ENCODE data around the gene CRX.
A peak's percentile ranks its signal among the peaks of the same experiment; 100 is the strongest.
"Not testable (repeated sequence)": the region's sequence is repeated elsewhere in the genome, so short reads cannot be mapped to it uniquely, and the experiment has no call there.

The CRX gene

DNA sequence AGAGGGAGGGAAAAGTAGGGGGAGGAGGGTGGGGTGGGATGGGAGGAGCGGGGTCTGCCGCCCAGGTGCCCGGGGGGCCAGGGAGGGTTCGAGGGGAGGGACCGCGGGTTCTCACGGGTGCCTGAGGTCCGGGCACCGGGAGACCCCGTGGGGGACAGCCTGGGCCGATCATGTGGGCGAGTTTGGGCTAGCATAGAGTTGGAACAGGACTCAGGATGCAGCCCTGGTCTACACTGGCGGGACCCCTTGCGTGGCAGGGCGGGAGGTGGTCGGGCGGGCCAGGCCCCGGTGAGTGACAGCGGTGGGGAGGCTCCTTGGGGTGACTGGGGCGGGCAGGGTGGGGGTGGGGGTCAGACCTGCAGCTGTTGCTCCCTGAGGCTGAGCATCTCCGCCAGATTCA lies 18.6 kb upstream of the CRX start:
- not testable (repeated sequence) for H3K27ac ChIP-seq (ENCODE audit: insufficient read depth, low read length, poor library complexity, severe bottlenecking); H3K4me3 ChIP-seq (ENCODE audit: insufficient read depth, low read depth, low read length, poor library complexity, severe bottlenecking); H3K4me1 ChIP-seq (ENCODE audit: control insufficient read depth, insufficient read depth, low read length, poor library complexity, severe bottlenecking); H3K36me3 ChIP-seq (ENCODE audit: control insufficient read depth, insufficient read depth, low read length); H3K9me3 ChIP-seq (ENCODE audit: control insufficient read depth, low read length); H3K27me3 ChIP-seq (replicated peaks; ENCODE audit: control insufficient read depth, insufficient read depth, low read length, poor library complexity, severe bottlenecking); DNase-seq

DNA sequence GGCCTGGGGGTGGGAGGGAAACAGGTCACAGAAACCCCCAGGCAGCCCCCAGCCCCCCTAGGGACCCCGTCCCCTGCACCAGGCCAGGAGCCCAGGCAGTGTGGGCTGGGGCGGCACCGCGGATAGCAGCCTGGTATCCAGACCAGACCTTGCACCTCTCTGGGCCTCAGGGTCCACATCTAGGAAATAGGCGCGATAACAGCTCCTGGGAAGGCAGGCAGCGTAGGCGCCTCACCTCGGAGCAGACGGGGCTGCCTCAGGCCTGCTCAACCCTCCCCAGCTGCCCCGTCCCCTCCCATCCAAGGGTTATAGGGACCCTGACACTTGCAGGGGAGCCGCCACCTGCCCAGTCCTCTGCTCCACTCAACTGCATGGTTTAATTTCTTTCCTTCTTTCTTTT lies 18.1 kb upstream of the CRX start:
- not testable (repeated sequence) for H3K4me1 ChIP-seq (ENCODE audit: control insufficient read depth, insufficient read depth, low read length, poor library complexity, severe bottlenecking); H3K4me3 ChIP-seq (ENCODE audit: insufficient read depth, low read depth, low read length, poor library complexity, severe bottlenecking); H3K9me3 ChIP-seq (ENCODE audit: control insufficient read depth, low read length); H3K27me3 ChIP-seq (replicated peaks; ENCODE audit: control insufficient read depth, insufficient read depth, low read length, poor library complexity, severe bottlenecking); H3K27ac ChIP-seq (ENCODE audit: insufficient read depth, low read length, poor library complexity, severe bottlenecking); DNase-seq; H3K36me3 ChIP-seq (ENCODE audit: control insufficient read depth, insufficient read depth, low read length)

DNA sequence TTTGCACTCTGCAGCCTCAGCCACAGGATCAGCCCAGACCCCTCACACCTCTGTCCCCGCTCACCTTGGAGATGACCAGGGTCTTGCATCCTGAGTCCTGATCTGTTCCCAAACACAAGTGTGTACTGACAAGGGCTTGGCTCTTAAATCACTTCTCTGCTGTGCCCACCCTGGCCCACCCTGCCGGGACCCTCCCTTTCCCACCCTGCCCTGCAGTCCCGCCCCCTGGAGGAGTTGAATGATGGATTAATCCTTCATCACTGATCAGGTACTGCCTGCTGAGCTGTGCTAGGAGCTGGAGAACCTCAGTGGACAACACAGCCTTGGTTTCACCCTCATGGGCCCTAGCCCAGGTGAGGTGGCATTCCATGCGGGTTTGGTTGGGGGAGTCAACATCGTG lies 17.3 kb upstream of the CRX start, which contains the start of gene TPRX1:
TSS of gene TPRX1 (minus strand) at position 101 of the 400 bp plus-strand sequence. CDS start at position 89, 12 bp downstream.
- DNase-seq; H3K4me1 ChIP-seq (ENCODE audit: control insufficient read depth, insufficient read depth, low read length, poor library complexity, severe bottlenecking); H3K27me3 ChIP-seq (replicated peaks; ENCODE audit: control insufficient read depth, insufficient read depth, low read length, poor library complexity, severe bottlenecking); H3K9me3 ChIP-seq (ENCODE audit: control insufficient read depth, low read length); H3K27ac ChIP-seq (ENCODE audit: insufficient read depth, low read length, poor library complexity, severe bottlenecking); H3K36me3 ChIP-seq (ENCODE audit: control insufficient read depth, insufficient read depth, low read length); H3K4me3 ChIP-seq (ENCODE audit: insufficient read depth, low read depth, low read length, poor library complexity, severe bottlenecking): not testable (repeated sequence)

DNA sequence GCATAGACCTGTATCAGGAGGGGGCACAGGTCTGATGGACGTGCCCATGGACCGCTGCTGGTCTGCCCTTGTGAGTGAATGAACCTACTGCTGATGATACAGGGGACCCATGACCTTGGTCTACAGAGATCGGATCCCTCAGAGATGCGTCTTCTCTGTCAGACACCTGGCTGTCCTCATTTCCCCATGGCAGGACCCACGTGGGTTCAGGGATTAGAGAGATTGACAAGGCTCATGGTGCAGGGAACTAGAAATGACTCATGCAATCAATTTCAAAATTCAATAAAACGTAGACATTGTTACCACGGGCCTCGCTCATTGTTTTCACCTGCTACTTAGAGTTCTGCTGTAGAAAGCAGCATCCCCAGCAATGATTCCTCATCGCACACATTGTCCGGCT lies 16.4 kb upstream of the CRX start:
- DNase-seq: no peak
- no peaks in the 10 kb centered on the region for H3K27me3 ChIP-seq (replicated peaks; ENCODE audit: control insufficient read depth, insufficient read depth, low read length, poor library complexity, severe bottlenecking)
- no peaks in the 10 kb centered on the region for H3K9me3 ChIP-seq (ENCODE audit: control insufficient read depth, low read length)
- H3K27ac ChIP-seq (ENCODE audit: insufficient read depth, low read length, poor library complexity, severe bottlenecking): no peak overlapping the region
- no peak overlapping the region for H3K4me3 ChIP-seq (ENCODE audit: insufficient read depth, low read depth, low read length, poor library complexity, severe bottlenecking)
- no peaks in the 10 kb centered on the region for H3K4me1 ChIP-seq (ENCODE audit: control insufficient read depth, insufficient read depth, low read length, poor library complexity, severe bottlenecking)
- no peaks in the 10 kb centered on the region for H3K36me3 ChIP-seq (ENCODE audit: control insufficient read depth, insufficient read depth, low read length)

DNA sequence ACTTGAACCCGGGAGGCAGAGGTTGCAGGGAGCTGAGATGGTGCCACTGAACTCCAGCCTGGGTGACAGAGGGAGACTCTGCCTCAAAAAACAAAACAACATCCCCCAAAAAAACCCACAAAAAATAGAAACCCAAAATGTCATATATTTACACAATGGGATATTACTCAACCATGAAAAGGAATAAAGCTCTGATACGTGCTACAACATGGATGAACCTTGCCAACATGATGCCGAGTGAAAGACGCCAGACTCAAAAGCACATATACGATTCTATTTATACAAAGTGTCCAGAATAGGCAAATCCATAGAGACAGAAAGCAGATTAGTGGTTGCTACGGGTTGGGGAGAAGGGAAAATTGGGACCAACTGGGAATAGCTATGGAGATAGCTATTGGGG lies 15.3 kb upstream of the CRX start:
- Histone ChIP-seq H3K27ac (ENCODE audit: insufficient read depth, low read length, poor library complexity, severe bottlenecking) (no peak overlapping the region), H3K4me3 (ENCODE audit: insufficient read depth, low read depth, low read length, poor library complexity, severe bottlenecking) (no peak overlapping the region), H3K9me3 (ENCODE audit: control insufficient read depth, low read length) (no peaks in the 10 kb centered on the region), H3K27me3 (replicated peaks; ENCODE audit: control insufficient read depth, insufficient read depth, low read length, poor library complexity, severe bottlenecking) (no peaks in the 10 kb centered on the region), H3K36me3 (ENCODE audit: control insufficient read depth, insufficient read depth, low read length) (no peaks in the 10 kb centered on the region), H3K4me1 (ENCODE audit: control insufficient read depth, insufficient read depth, low read length, poor library complexity, severe bottlenecking) (no peaks in the 10 kb centered on the region)
- DNase-seq: no peak

DNA sequence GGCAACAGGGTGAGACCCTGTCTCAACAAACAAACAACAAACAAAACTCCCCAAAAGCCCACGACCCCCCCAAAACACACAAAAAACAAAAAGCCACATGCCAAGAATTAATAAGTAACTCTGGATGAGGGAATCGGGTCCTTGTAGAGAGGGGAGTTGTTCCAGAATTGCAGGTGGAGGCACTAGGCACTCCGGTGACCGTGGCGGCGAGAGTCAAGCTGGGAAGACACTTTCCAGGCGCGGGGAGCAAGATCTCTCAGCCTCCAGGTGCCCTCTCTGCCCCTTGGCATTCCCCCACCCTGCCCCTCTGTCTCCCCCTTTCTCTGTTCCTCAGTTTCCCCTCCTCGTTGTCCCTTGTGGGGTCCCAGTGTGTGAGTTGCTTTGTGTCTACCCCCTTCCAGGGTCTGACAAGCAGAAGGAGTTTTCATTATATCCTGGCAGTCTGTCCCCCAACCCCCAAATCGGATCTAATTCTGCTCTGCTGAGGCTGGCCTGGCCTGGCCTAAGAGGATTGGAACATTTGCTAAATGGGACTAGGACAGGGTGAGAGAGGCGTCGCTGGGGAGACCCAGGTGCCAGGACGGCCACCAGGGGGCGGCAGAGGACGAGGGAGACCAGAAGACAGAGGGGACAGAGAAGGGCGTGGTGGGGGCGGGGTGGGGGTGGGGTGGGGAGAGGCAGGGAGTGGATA lies 8.3 kb upstream of the CRX start:
- no peaks in the 10 kb centered on the region for H3K4me1 ChIP-seq (ENCODE audit: control insufficient read depth, insufficient read depth, low read length, poor library complexity, severe bottlenecking)
- no peak overlapping the region for H3K4me3 ChIP-seq (ENCODE audit: insufficient read depth, low read depth, low read length, poor library complexity, severe bottlenecking)
- no peaks in the 10 kb centered on the region for H3K9me3 ChIP-seq (ENCODE audit: control insufficient read depth, low read length)
- no peaks in the 10 kb centered on the region for H3K36me3 ChIP-seq (ENCODE audit: control insufficient read depth, insufficient read depth, low read length)
- peak; percentile 33 to 60 (median 39) for DNase-seq
- no peak overlapping the region for H3K27ac ChIP-seq (ENCODE audit: insufficient read depth, low read length, poor library complexity, severe bottlenecking)
- no peaks in the 10 kb centered on the region for H3K27me3 ChIP-seq (replicated peaks; ENCODE audit: control insufficient read depth, insufficient read depth, low read length, poor library complexity, severe bottlenecking)

DNA sequence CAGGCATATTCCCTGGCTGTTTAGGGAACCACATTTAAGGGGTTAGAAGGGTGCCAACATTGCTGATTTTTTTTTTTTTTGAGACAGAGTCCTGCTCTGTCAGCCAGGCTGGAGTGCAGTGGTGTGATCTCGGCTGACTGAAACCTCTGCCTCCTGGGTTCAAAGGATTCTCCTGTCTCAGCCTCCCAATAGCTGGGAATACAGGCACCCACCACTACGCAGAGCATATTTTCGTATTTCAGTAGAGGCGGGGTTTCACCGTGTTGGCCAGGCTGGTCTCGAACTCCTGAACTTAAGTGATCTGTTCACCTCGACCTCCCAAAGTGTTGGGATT lies 7.8 kb upstream of the CRX start:
- H3K9me3 ChIP-seq (ENCODE audit: control insufficient read depth, low read length): no peaks in the 10 kb centered on the region
- H3K36me3 ChIP-seq (ENCODE audit: control insufficient read depth, insufficient read depth, low read length): no peaks in the 10 kb centered on the region
- no peak overlapping the region for H3K4me3 ChIP-seq (ENCODE audit: insufficient read depth, low read depth, low read length, poor library complexity, severe bottlenecking)
- no peaks in the 10 kb centered on the region for H3K4me1 ChIP-seq (ENCODE audit: control insufficient read depth, insufficient read depth, low read length, poor library complexity, severe bottlenecking)
- no peak overlapping the region for H3K27ac ChIP-seq (ENCODE audit: insufficient read depth, low read length, poor library complexity, severe bottlenecking)
- H3K27me3 ChIP-seq (replicated peaks; ENCODE audit: control insufficient read depth, insufficient read depth, low read length, poor library complexity, severe bottlenecking): no peaks in the 10 kb centered on the region
- DNase-seq: no peak

DNA sequence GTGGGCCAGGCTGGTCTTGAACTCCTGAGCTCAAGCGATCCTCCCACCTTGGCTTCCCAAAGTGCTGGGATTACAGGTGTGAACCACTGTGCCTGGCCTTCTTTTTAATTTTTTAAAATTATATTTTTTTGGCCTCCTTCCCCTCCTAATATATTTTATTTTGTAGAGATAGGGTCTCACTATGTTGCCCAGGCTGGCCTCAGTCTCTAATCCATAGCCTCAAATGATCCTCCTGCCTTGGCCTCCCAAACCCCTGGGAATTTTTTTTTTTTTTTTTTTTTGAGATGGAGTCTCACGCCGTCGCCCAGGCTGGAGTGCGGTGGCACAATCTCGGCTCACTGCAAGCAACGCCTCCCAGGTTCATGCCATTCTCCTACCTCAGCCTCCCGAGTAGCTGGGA lies 5.5 kb upstream of the CRX start:
- not testable (repeated sequence) for H3K4me3 ChIP-seq (ENCODE audit: insufficient read depth, low read depth, low read length, poor library complexity, severe bottlenecking); H3K4me1 ChIP-seq (ENCODE audit: control insufficient read depth, insufficient read depth, low read length, poor library complexity, severe bottlenecking); H3K36me3 ChIP-seq (ENCODE audit: control insufficient read depth, insufficient read depth, low read length); H3K27me3 ChIP-seq (replicated peaks; ENCODE audit: control insufficient read depth, insufficient read depth, low read length, poor library complexity, severe bottlenecking); DNase-seq; H3K9me3 ChIP-seq (ENCODE audit: control insufficient read depth, low read length); H3K27ac ChIP-seq (ENCODE audit: insufficient read depth, low read length, poor library complexity, severe bottlenecking)

DNA sequence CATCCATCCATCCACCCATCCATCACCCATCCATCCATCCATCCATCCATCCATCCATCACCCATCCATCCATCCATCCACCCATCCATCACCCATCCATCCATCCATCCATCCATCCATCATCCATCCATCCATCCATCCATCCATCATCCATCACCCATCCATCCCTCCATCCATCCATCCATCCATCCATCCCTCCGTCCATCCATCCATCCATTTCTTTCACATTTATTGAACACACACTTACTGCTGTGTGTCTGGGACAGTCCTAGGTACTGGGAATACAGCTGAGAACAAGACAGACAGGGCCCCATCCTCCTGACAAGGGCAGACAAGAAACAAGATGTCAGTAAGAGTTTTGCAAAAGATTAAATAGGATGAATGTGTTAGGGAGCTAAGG lies 3.5 kb upstream of the CRX start:
- not testable (repeated sequence) for DNase-seq; H3K27ac ChIP-seq (ENCODE audit: insufficient read depth, low read length, poor library complexity, severe bottlenecking); H3K4me1 ChIP-seq (ENCODE audit: control insufficient read depth, insufficient read depth, low read length, poor library complexity, severe bottlenecking)

DNA sequence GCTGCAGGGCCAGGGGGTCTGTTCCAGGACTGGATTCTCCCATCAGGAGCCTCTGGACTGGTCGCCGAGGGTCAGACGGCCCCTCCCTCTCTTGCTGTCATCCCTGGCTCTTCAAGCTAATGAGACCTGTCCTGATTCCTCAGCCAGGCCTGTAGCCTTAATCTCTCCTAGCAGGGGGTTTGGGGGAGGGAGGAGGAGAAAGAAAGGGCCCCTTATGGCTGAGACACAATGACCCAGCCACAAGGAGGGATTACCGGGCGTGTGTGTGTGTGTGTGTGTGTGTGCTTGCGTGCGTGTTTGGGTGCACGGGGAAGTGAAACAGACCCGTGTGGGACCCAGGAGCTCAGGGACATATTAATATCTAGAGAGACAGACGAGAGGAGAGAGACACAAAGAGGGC lies 1.9 kb upstream of the CRX start:
- Histone ChIP-seq H3K4me3 (ENCODE audit: insufficient read depth, low read depth, low read length, poor library complexity, severe bottlenecking) (no peak overlapping the region), H3K27me3 (replicated peaks; ENCODE audit: control insufficient read depth, insufficient read depth, low read length, poor library complexity, severe bottlenecking) (no peaks in the 10 kb centered on the region), H3K9me3 (ENCODE audit: control insufficient read depth, low read length) (no peaks in the 10 kb centered on the region), H3K36me3 (ENCODE audit: control insufficient read depth, insufficient read depth, low read length) (no peaks in the 10 kb centered on the region), H3K27ac (ENCODE audit: insufficient read depth, low read length, poor library complexity, severe bottlenecking) (no peak overlapping the region), H3K4me1 (ENCODE audit: control insufficient read depth, insufficient read depth, low read length, poor library complexity, severe bottlenecking) (no peaks in the 10 kb centered on the region)
- DNase-seq: no peak

More for the DNA sequence above, 3.5 kb upstream of the CRX start:
- H3K4me3 ChIP-seq (ENCODE audit: insufficient read depth, low read depth, low read length, poor library complexity, severe bottlenecking); H3K27me3 ChIP-seq (replicated peaks; ENCODE audit: control insufficient read depth, insufficient read depth, low read length, poor library complexity, severe bottlenecking); H3K9me3 ChIP-seq (ENCODE audit: control insufficient read depth, low read length); H3K36me3 ChIP-seq (ENCODE audit: control insufficient read depth, insufficient read depth, low read length): not testable (repeated sequence)

Data from effector memory CD4-positive, alpha-beta T cell (primary cell).